ENCODE data around the gene PDPK1. TPM values are rescaled to one million over a fixed set of nuclear protein-coding genes. Genes with fewer than 3 reads are reported as not detected.

The PDPK1 gene
- total and polyA plus RNA-seq, 10 donors = 6.2 to 74.5 (median 48.7) TPM

GRCh38 chr16:2496223-2497115, 41.4 kb upstream of the PDPK1 start:
- Histone ChIP-seq H3K4me3 (no peak overlapping the region), H3K9me3 (no peaks in the 10 kb centered on the region), H3K27ac (no peak overlapping the region), H3K4me1 (peaks cover 5 to 26% (median 10%) of the 10 kb centered on the region in 6 donors), H3K27me3 (replicated peaks in 1 of 7) (no peaks in the 10 kb centered on the region), H3K36me3 (peaks cover 0 to 47% (median 17%) of the 10 kb centered on the region in 6 donors)
- intact Hi-C loops (cut with DNase I; ENCODE audit: low total_unique reads) = loop anchor here (10.0 kb wide), 1 partner anchor 62 kb away; no protein-coding TSS in a partner anchor
- 92 to 96% (median 95%) methylated on average over 35 to 62 of the region's 62 CpGs for WGBS, 5 donors
- DNase-seq = peak; percentile 69
- TF ChIP-seq POLR2A (IDR thresholded peaks at IDR 0.05) = no peak
- no peak for TF ChIP-seq CTCF (IDR thresholded peaks at IDR 0.05 in 8 of 11, conservative IDR thresholded peaks at IDR 0.05 in 3 of 11)
- TF ChIP-seq POLR2AphosphoS5 (IDR thresholded peaks at IDR 0.05) = no peak

- Histone ChIP-seq H3K36me3 (peaks cover 0 to 47% (median 17%) of the 10 kb centered on the region in 6 donors), H3K9me3 (no peaks in the 10 kb centered on the region), H3K27me3 (replicated peaks in 1 of 7) (no peaks in the 10 kb centered on the region), H3K27ac (peak overlapping the region in 1 of 8 donors; percentile 21), H3K4me3 (no peak overlapping the region), H3K4me1 (peaks cover 10 to 33% (median 16%) of the 10 kb centered on the region in 6 donors)
- TF ChIP-seq POLR2AphosphoS5 (IDR thresholded peaks at IDR 0.05) (peak in 2 of 3 donors; percentile 23 to 58), POLR2A (IDR thresholded peaks at IDR 0.05) (no peak), CTCF (IDR thresholded peaks at IDR 0.05 in 8 of 11, conservative IDR thresholded peaks at IDR 0.05 in 3 of 11) (no peak)
- peak; percentile 72 for DNase-seq
- WGBS, 5 donors = 60 to 80% (median 74%) methylated on average over 12 to 21 of the region's 21 CpGs
- intact Hi-C loops (cut with DNase I; ENCODE audit: low total_unique reads) = loop anchor here (10.0 kb wide), 1 partner anchor 62 kb away; no protein-coding TSS in a partner anchor
These were observed 40.6 kb upstream of the PDPK1 start for GRCh38 chr16:2497116-2497630.

- no peaks in the 10 kb centered on the region for H3K27me3 ChIP-seq (replicated peaks in 1 of 7)
- H3K4me1 ChIP-seq = peaks cover 10 to 40% (median 21%) of the 10 kb centered on the region in 6 donors
- DNase-seq = peak; percentile 60
- H3K36me3 ChIP-seq = peaks cover 0 to 47% (median 17%) of the 10 kb centered on the region in 6 donors
- H3K27ac ChIP-seq = no peak overlapping the region
- H3K4me3 ChIP-seq = no peak overlapping the region
- 84 to 89% (median 88%) methylated on average over 18 to 26 of the region's 26 CpGs for WGBS, 5 donors
- TF ChIP-seq POLR2AphosphoS5 (IDR thresholded peaks at IDR 0.05) = no peak
- TF ChIP-seq CTCF (IDR thresholded peaks at IDR 0.05 in 8 of 11, conservative IDR thresholded peaks at IDR 0.05 in 3 of 11) = no peak
- TF ChIP-seq POLR2A (IDR thresholded peaks at IDR 0.05) = no peak
- intact Hi-C loops (cut with DNase I; ENCODE audit: low total_unique reads) = loop anchor here (10.0 kb wide), 1 partner anchor 63 kb away; no protein-coding TSS in a partner anchor
- no peaks in the 10 kb centered on the region for H3K9me3 ChIP-seq
These were observed 39.9 kb upstream of the PDPK1 start for GRCh38 chr16:2497695-2498484.

Data from spleen (tissue), 11 donors.